Activated CD8-positive, alpha-beta memory T cell treated with anti-CD3 and anti-CD28 coated beads for 4 hours (primary cell): ENCODE data around the gene LRRFIP2.
"Not testable (repeated sequence)": the region's sequence is repeated elsewhere in the genome, so short reads cannot be mapped to it uniquely, and the experiment has no call there.

Experiments used
- DNase-seq, 2 donors: peaks; one replicate each; pipeline ENCODE4 v3.0.0-alpha.2; 2020; ENCODE audit warnings: low read depth in 2 of 2

The LRRFIP2 gene

DNA sequence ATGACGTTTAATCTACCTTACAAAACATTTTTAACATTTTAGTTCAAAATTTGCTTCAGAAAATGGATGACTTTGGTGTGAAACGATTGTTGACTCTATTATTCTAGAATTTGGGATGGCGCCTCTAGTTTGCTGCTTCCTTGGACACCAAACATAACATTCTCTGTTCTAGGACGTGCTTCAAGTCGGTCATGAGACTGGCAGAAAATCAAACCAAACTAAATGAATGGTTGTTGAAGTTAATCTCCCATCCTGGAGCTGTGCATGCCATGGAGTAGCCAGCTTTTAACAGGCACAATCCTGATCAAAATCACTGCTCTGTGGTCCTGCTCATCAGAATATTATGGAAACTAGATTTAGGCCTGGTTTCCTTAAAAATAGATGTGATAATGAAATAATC, 9.6 kb upstream of the LRRFIP2 start:
- DNase-seq: no peak

DNA sequence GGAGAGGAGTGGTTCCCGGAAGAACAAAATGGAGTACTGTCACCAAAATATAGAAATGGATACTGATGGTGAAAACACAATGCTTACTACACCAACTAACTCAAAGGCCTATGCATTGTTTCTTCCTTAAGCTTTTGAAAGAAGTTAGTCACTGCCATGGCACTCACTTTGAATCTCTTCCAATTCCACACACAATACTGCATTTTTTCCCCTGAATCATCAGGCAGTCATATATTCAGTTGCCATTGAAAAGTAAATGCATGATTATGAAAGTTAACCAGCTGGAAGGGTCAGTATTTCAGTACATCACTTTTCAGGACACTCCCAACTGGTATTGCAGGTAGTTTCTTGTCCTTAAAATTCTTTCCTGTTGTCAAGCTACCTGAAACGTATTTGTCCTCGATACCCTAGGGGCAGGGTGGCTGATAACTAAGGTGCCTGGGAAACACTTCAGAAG, 9.0 kb upstream of the LRRFIP2 start:
- DNase-seq: no peak

DNA sequence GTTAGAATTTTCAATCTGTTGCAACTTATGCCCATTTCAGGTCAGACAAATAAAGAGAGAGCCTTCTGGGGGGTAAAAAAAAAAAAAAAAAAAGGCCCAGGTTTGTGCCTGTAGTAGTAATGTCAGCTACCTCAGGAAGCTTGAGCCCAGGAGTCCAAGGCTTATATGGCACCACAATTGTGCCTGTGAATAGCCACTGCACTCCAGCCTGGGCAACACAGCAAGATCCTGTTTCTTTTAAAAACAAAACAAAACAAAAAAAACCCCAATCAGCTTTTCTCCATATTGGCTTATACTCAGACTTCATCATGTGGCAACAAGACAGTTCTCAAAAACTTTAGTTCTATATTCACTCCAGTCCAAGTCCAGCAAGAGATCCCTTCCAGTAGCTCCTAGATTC, 8.4 kb upstream of the LRRFIP2 start:
- no peak for DNase-seq

DNA sequence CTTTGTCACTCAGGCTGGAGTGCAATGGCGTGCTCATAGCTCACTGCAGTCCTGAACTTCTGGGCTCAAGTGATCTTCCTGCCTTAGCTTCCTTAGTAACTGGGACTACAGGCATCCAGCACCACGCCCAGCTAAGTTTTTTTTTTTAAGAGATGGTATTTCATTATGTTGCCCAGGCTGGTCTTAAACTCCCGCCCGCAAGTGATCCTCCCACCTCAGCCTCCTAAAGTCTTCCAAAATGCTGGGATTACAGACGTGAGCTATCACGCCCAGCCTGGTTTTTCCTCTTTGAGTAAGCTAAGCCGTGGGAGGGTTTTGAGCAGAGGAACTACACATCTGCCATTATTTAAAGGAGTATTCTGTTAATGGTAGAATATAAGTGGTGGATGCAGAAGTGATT, 7.4 kb upstream of the LRRFIP2 start:
- no peak for DNase-seq

DNA sequence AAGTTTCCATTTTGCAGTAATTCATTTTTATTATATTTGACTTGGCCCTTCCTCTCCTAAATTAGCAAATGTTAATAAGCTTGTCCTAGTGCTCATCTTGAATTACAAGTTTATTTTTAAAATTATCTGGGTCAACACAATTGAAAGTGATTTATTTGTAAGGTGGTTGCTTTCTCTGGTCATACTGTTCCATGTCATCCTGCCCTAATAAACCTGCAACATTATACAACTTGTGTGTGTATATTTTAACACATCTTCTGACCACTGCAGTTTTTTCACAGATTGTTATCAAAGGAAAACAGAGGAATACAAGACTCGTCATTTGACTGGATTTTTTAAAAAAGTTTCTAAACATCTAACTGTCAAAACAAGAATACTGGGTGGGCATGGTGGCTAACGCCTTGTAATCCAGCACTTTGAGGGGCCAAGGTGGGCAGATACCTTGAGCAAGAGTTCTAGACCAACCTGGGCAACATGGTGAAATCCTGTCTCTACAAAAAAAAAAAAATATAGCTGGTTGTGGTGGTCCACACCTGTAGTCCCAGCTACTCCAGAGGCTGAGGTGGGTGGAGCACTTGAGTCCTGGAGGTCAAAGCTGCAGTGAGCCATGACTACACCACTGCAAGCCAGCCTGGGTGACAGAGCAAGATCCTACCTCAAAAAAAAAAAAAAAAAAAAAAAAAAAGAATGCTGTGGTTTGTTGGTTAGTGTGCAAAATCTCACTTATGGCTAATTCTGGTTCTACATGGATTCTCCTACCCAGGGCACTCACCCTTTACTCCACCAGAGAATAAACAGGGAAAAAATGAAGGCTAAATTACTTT, 5.0 kb upstream of the LRRFIP2 start:
- DNase-seq: no peak

DNA sequence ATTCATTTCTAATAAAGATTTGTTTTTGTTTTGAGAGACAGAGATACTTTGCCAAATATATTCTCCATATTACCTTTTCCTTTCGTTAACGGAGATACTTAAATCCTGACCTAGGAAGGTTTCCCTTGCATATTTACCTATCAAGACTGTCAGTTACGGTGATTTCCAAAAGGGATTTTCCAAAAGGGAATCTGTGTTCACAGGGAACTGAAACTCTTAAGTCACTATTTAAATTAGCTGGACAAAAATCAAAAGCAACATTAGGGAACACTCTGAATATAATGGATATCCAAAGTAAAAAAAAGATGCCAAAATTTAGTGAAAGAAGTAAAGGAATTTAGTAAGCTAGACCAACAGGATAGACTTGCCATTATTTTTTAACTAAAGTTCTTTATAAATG, 576 bp downstream of the LRRFIP2 start:
- no peak for DNase-seq

DNA sequence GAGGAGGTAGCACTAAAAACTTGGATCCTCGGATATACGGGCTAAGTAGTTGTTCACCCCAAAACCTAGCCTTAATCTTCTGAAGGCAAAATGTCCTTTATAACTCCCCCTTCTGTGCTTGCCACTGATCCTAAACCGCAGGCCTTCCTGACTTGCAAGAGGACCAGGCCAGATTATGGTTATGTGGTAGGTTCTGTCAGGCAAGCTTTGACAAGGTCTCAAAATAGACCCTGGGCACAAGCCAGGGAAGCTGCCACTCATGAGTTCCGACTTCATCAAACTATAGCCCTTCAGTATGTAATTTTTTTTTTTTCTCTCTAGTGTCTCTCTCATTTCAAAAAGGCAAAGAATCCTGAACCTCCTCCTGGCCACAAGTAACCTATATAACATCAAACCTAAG, 3.2 kb downstream of the LRRFIP2 start:
- no peak for DNase-seq

DNA sequence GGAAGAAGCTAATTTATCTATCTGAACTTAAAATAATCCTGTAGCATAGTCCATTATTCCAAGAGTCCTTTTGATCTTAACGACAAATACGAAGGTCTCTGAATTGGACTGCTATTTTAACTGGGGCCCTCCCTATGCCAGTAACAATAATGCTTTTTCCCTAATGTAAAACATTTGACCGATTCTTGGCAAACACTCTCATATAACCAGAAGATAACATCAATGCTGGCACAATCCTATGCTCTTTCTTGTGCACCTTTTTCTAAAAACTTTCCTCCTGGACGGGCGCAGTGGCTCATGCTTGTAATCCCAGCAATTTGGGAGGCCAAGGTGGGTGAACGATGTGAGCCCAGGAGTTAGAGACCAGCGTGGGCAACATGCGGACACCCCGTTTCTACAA, 3.9 kb downstream of the LRRFIP2 start:
- DNase-seq: no peak

DNA sequence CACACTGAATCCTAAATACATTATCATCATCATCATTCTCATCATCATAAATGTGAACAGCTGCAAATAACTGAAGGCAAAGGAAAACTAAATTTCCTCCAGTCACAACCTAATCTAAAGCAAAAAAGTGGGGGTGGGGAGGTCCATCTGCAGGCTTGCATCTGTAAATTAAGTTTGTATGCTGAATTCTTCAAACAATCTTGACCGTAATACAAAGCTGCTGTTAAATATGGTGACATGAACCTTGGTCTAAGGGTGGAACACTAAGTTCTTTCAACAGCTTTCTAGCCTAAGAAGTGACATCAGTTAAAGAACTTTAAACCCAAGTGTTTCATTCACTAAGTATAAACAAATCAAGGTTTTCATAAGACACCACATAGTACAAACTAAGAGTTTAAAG, 4.3 kb downstream of the LRRFIP2 start:
- no peak for DNase-seq

DNA sequence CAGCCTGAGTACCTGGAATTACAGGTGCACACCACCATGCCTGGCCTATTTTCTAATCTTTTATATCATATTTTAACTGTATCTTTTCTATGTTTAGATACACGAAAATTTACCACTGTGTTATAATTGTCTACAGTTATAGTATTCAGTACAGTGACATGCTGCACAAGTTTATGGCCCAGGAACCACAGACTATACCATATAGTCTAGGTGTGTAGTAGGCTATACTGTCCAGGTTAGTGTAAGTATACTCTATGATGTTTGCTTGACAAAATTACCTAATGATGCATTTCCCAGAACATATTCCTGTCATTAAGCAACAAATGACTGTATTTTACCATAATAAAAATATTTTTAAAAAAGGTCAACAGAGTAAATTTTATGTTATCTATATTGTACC, 5.5 kb downstream of the LRRFIP2 start:
- DNase-seq: no peak

DNA sequence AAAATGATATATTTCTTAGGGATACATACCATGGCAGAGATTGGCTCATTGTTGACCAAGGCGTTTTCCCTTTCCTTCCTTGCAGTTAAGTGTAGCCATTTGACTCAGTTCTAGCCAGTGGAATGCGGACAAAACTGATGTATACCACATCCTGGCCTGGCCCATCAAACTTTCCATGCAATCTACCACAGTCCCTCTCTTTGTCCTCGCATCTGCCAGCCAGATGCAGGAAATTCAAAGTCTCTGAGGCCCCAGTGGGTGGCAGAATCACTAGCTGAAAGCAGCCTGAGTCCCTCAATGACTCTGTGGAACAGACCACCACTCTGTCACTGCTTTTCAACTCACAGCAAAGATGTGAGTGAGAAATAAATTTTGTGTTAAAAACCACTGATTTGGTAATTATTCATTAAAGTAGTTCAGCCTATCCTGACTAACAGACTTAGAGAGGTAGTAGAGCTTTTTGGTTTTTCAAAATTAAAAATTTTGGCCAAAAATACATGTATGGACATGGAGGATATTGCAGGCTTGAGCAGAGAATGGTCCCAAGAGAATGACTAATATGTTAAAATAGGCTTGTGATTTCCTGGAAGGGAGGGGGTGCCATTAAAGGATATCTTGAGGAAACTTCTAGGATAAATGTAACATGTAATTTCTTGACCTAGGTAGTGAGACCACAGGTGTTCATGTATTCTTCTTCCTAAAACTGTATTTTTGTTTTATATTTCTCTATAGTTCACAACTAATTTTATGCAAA, 10.9 kb downstream of the LRRFIP2 start:
- no peak for DNase-seq

DNA sequence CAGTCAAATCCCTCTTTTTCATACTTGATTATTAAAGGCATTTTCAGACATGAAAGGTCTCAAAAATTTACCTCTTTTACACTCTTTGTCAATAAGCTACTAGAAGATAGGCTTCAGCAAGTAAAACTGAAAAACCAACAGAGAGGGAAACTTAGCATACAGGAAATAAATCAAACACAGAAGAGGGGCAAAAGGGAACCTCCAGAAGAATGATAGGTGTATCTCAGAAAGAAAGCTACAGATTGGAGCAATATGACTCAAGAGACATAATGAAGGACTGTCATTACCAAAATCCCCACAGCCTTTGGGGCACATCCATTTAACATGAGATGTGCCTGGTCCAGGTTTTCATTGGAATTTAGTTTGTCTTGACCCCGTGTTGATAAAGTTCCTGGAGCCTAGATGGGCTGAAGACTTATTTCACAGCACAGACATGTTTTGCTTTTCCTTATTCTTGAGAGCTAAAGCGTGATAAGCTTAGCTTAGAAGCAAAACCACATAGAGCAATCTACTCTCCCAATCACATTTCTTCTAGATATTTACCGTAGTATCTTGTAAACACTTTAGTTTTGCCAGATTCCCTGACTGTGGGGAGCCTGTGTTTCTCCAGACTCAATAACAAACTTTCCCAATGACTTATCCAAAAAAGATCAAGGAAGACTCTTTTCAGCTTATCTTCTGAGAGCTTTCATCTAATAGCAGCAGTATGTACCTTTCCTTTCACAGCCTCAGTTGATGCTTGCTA, 11.7 kb downstream of the LRRFIP2 start:
- DNase-seq: no peak

DNA sequence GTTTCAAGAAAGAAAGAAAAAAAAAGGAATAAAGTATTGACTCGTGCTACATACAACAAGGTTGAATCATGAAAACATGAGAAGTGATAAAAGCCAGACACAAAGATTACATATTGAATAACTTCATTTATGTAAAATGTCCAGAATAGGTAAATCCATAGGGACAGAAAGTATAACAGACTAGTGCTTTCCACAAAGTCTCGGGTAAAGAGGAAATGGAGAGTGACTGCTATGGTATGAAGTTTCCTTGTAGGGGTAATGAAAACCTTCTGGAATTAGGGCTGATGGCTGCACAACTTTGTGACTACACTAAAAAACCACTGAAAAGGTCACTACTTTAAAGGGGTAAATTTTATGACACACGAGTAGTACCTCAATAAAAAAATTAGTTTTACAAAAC, 13.0 kb downstream of the LRRFIP2 start:
- no peak for DNase-seq

DNA sequence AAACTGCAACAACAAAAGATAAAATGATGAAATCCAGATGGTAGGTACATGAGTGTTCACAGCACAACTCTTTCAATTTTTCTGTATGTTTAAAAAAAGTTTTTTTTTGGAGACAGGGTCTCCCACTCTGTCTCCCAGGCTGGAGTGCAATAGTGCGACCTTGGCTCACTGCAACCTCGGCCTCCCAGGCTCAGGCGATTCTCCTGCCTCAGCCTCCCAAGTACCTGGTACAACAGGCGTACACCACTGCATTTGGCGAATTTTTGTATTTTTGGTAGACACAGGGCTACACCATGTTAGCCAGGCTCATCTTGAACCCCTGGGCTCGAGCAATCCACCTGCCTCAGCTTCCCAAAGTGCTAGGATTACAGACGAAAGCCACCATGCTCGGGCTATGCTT, 18.6 kb downstream of the LRRFIP2 start:
- DNase-seq: no peak

DNA sequence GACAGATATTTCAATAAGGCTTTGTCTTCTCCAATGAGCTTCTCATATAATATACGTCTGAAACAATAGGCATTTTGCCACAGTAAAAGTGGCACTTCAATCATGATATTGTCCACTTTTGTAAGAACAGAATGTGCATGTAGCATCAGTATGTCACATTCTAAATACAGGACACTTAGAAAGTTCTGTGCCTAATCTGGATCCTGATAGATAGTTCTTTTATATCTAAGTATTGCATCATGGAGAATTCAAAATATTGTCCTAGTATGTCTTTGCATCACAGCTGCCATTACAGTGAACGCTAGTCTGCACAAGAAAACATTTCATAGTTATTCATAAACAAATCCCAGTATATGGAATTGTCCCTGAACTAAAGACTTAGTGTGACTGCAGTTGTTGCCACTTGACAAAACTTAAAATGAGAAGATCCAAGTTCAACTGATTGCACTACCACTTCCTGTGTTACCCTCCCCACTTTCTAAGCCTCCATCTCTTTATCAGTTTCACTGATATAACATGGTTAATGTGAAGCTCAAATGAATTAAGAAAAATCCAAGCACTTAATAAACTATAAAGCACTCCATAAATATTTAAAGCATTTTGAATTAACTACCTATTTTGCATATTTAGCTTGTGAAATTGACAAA, 19.6 kb downstream of the LRRFIP2 start:
- DNase-seq: no peak

DNA sequence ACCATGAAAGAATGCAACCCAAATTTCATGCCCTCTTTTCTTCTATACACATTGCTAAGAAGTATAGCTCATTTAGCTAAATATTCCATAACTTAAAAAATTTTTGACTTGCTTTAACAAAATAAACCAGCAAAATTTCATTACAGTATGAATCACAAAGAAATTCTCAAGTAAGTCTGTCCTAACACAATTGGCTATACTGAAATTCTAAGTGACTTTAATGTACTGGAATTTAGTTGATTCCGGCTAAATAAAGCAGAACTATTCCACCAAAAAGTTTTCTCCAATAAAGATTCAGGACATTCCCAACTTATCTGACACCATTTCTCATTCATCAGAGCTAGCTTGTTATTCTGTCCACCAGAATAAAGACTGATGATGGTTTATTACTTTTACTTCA, 23.8 kb downstream of the LRRFIP2 start:
- no peak for DNase-seq

DNA sequence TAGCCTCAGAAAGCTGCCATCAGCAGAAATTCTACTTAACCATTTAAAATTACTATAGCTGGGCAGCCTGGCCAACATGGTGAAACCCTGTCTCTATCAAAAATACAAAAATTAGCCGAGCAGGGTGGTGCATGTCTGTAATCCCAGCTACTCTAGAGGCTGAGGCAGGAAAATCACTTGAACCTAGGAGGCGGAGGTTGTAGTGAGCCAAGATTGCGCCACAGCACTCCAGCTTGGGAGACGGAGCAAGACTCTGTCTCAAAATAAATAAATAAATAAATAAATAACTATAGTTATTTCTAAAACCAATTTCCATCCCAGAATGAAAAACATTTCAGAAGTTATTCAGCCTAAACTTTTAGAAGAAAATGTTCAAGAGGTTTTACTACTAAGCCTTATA, 25.1 kb downstream of the LRRFIP2 start:
- no peak for DNase-seq

DNA sequence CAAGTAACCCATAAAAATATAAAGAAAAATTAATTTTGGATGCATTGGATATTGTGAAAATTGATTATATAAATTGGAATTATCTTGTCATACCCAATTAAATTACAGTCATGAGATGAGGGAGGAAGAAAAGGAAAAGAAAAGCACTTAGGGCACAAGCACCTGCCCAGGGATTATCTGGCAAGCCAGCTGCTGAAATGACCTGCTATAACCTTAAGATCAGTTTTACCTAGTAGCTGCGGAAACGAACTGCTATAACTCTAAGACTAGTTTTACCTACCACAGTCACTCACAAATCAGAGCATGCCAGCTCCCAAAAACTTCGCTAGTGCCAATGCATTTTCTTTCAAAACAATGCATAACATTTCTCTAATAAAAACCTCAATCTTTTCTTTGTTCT, 26.2 kb downstream of the LRRFIP2 start:
- DNase-seq: no peak

DNA sequence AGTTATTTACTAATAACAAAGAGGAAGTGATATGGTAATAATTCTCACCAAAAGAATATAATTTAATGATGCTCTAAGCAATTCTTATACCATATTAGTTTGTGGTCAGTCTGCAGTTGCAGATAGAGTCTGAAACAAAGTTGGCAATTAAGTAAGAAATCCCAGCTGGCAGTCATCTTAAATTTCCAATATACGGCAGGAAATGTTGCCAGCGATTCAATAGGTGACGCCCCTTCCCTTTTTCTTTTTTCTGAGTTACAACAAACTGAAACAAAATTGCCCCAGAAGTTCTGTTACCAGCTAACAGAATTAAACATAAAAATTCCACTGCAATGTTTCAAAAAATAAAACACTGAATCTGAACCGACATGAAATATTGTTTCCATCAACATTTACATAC, 26.7 kb downstream of the LRRFIP2 start:
- DNase-seq: no peak

DNA sequence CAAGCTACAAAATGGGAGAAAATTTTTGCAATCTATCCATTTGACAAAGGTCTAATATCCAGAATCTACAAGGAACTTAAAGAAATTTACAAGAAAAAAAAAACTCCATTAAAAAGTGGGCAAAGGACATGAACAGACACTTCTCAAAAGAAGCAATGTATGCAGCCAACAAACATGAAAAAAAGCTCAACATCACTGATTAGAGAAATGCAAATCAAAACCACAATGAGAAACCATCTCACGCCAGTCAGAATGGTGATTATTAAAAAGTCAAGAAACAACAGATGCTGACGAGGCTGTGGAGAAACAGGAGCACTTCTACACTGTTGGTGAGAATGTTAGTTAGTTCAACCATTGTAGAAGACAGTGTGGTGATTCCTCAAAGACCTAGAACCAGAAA, 27.5 kb downstream of the LRRFIP2 start:
- DNase-seq: not testable (repeated sequence)

DNA sequence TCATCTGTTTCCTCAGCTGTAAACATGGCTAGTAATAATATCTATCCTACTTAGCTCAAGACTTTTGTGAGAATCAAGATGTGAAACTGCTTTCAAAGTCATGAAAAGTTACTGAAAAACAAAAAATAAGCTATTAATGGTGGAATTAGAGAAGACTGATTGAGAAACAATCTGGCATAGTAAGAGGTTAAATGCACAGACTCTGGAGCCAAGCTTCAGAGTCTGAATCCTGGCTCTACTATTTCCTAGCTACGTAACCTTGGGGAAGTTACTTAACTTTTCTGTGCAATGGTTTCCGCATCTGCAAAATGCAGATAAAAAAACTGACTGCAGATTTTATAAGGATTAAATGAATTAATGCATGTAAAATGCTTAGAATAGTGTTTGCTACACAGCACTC, 28.8 kb downstream of the LRRFIP2 start:
- DNase-seq: no peak

DNA sequence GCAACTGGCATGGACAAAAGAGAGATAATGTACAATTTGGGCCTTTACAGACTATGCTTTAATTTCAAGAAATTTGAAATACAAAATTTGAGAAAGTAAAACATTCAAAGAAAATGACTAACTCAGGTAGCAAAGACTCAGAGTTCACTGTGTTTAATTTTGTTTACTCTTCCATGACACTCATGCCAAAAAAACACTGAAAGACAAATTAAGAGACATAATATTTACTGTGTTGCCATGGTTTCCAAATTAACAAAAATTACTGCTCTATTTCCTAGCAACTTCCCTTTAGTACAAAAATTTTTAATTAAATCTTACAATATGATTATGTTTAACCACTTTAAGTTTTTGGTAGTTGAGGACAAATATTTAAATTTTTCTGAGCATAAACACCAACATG, 29.6 kb downstream of the LRRFIP2 start:
- no peak for DNase-seq
